ENCODE results near the gene MIER2. TPM values are rescaled to one million over a fixed set of nuclear protein-coding genes. Genes with fewer than 3 reads are reported as not detected.
"Not testable (repeated sequence)": the region's sequence is repeated elsewhere in the genome, so short reads cannot be mapped to it uniquely, and the experiment has no call there.

MIER2 gene
- total RNA-seq, 1 experiment from 2014 or later: 23.2 TPM

DNA sequence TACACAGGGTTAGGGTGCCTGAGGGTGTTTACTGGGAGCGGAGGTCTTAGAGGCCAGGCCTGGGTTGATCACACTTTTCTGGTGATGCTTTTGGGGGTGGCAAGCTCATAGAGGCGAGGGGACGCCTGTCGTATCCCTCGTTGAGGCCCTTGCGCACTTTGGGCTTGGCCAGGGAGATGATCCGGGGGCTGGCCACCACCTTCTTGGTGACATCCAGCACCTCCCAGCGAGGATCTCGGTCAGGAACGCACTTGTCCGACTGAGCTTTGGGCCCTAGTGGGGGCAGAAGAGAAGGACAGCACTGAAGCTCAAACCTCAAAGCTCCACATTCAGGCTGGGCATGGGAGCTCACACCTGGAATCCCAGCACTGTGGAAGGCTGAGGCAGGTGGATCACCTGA is 17.6 kb upstream of the MIER2 start:
- DNase-seq (ENCODE audit: low spot score): no peak

DNA sequence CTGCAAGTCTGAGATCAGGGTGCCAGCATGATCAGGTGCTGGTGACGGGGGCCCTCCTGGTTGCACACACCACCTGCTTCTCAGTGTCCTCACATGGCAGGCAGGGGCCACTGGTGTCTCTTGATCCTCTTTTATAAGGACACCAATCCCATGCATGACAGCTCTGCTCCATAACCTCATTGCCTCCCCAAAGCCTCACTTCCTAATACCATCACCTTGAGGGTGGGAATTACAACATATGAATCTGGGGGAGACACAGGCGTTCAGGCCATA is 15.0 kb upstream of the MIER2 start:
- DNase-seq (ENCODE audit: low spot score): no peak

DNA sequence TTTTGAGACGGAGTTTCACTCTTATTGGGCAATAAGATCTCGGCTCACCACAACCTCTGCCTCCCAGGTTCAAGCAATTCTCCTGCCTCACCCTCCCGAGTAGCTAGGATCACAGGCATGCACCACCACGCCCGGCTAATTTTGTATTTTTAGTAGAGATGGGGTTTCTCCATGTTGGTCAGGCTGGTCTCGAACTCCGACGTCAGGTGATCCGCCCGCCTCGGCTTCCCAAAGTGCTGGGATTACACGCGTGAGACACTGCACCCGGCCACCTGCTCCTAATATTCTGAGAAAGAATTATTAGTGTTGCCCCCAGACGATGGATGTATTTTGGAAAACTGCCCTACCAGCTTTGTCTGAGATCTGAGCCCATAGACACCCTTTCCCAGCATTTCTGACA is 10.9 kb upstream of the MIER2 start:
- not testable (repeated sequence) for DNase-seq (ENCODE audit: low spot score)

DNA sequence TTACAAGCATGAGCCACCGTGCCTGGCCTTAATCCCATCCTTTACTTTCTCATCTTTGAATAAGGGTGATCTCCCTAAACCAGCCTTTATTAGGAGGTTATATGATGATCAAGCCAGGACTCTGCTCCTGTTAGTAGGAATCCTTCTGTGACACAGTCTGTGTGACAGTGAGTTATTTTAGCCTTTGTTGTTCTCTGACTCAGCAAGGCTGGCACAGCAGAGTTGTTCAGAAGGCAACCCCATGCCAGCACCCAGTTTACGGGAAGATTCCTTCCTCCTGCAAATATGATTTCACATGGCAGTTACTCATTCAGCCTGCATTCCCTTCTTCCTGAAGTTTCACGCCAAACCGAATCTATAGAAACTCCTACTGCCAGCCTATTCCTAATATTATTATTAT is 10.5 kb upstream of the MIER2 start:
- DNase-seq (ENCODE audit: low spot score): peak; percentile 93

DNA sequence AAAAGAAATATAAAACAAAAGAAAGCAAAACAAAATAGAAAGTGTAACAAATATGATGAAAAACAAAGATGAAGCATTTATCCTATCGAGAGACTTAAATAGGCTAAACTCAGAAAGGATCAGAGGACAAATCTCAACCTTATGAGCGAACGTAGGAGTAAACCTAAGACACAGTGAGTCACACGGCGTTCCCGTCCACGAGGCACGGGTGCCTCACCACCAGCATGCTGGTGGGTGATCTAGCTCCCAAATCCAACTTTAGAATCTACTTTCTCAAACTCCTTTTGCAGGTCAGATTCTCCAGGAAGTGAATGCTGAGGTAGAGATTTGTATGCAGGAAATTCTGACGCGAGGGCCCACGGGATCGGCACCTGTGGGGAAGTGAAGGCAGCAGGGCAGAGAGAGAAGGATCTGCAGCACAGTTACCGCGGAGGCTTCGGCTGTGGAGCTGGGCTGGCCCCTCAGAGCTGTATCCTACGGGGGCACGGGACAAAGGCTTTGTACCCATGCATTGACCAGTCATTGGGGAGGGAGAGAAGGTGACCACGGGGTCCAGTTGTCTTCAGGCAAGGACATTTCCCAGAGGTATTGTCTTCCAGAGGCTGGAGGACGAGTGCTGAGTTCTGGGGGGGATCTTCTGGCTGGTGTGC is 7.5 kb upstream of the MIER2 start:
- DNase-seq (ENCODE audit: low spot score): no peak

DNA sequence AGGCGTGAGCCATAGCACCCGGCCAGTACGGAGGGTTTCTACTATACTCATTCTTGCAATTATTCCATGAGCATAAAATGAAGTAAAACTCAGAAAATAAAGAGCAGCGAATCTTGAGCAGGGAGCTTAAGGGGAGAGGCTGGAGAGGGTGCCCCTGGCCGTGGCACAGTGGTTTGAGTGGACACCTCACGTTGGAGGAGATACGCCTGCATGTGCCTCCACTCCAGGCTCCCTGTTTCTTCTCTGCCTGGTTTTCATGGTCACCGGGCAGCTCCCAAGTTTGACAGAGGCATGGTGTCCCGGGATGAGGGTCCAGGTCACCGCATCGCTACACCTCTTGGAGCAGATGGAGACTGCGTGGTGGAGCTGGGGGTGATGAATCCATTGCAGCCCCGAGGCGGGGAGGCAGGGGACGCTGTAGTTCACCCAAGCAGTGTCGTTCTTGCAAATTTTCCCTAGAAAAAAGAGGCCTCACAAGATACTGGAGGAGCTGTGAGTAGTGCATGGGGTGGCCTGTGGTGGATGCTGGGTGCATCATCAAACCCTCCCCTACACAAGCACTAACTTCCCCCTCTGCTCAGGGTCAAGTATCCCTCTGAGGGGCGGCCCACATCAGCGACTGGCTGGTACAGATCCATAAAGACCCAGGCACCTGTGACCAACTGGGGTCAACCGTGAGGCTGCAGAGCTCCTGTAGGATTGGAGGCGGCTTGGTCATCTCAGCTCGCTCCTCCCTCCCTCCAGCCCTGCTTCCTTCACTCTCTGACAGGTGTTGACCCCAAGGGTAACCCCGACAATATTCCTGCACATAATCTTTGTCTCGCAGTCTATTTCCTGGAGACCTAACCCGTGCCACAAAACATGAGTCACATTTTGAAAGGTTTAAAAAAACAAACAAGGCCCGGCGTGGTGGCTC is 3.6 kb upstream of the MIER2 start:
- DNase-seq (ENCODE audit: low spot score): peak; percentile 65

DNA sequence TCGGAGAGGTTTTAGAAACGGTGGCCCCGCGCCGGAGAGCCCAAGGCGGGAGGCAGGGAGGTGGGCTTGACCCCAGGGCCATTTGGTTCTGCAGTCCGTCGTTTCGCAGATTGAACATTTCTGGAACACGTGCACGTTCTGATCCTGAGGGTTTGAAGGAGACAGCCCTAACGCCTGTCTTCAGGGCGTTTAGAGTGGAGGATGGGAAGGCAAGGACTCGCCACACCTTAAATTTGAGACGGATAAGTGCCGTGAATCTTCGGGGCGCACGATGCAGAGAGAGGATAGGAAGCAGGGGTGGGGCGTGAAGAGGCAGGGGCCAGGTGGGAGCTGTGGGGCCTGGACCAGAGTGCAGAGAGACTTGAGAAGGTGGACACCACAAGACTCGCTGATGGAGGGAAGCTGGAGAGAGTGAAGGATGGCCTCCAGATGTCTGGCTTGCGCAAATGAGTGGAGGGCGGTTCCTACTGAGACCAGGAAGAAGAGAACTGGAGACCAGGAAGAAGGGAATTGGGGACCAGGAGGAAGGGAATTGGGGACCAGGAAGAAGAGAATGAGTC is 804 bp upstream of the MIER2 start:
- no peak for DNase-seq (ENCODE audit: low spot score)

DNA sequence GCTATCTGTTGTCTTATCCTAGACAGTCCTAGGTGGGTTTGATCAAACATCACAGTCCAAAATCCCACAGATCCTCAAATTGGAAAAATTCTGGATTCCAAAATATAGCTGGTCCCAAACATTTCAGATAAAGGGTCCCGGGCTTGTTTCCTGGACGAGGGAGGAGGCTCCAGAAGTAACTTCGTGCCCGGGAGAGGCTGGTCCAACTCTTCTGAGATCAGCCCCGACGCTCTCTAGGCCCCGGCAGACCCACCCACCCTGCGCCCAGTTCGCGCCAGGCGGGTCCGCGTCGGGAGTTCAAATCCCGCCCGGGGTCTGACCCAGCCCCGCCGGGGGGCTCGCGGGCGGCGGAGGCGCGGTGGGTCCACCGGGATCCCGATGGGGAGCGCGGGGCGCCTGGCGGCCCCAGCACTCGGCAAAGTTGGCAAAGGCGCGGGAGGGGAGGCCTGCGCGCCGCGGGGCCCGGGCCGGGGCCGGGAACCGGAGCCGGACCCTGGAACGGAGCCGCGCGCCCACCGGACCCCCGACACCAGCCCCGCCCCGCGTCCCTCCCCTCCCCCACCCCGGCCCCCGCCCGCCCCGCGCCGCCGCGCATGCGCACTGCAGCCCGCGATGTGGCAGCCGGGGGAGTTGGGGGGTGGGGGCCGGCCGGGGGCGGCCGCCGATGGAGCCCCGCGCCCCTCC is 513 bp downstream of the MIER2 start:
- peak; percentile 23 for DNase-seq (ENCODE audit: low spot score)

DNA sequence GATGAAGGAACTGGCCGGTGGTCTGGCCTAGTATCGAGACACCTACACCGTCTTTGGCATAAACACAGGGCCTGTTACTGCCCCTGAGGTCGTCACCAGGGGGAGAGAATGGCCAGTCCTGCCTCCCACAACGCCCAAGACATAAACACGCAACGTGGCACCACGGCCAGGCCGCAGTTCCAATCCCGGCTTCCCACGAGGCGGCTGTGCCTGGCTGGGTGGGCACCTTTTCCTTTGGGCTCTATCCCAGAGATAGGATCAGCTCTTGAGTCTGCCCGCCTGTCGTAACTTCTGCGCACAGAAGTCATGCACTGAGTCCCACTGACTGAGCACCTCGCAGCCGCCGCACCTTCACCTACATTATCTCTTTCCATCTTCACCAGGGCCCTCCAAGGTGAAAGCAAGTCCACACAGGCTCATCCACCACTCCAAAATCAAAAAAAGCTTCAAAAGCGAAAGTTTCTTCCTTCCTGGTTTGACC is 1.1 kb downstream of the MIER2 start:
- DNase-seq (ENCODE audit: low spot score): no peak

DNA sequence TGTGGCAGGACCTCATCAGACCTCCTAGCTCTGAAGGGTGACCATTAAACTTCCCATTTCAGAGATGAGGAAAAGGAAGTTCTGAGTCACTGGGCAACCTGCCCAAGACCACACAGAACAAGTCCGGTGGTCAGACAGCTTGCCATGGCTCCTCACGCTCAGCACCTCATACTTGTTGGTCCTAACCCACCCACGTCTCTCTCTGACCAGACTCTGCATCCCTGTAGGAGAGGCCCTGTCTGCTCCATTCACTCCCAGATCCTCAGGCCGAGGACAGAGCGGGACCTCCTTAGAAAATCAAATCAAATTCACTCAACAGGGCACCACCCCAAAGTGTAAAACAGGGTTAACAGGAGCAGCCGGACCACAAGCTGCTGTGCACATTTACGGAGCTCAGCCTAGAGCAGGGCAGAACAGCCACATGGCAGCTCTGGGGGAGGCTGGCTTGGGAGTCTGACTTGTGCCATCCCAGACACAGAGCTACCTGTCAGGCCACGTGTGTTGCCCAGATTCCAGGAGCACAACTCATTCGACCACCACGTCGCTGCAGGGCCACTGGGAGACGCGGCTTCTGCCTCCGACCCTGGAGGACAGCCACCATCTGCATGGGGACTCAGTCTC is 1.7 kb downstream of the MIER2 start:
- peak; percentile 80 for DNase-seq (ENCODE audit: low spot score)

DNA sequence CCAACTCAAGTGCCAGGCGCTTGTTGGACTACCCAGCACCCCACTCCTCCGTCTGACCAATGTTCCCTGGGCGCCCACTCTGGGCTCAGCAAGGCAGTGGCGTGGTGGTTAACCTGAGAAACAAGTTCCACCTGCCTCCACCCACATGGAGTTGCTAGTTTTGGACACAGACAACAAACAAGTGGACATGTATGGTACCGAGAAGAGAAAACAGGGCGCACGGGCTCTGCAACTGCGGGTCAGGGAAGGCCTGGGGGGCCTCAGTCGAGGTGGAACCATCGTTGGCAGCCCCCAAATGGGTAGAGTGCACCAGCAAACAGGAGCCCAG is 2.5 kb downstream of the MIER2 start:
- DNase-seq (ENCODE audit: low spot score): no peak

DNA sequence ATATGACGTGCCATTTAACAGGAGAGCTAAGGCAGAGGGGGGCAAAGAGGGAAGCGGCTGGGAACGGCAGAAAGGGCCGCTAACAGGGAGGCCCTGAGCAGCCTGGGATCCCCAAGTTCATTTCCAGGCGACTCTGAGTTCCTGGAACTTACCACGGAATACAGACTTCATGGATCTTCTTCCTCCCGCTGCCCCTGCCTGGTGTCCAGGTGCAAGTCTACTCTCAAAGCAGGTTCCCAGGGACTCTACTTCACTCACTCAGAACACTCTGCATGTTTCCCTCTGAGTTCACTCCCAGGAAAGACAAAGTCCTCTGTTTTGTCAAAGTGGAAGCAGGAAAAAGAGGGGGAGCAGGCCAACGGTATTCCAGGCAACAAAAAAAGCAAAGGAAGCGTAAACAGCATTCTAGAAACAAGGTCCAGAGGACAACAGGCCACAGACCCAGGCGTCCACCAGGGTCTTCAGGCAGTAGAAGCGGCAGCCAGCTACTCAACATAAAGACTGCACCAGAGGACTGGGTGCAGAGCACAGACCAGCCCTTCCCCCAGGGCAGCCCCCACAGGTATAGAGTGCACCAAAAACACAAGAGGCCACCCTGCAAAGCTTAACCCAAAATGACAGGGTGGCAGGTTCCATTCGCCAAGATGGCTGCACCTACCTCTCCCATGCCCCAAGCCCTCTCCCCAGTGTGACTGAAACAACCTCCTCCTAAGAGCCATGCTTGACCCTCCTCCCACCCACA is 3.0 kb downstream of the MIER2 start:
- DNase-seq (ENCODE audit: low spot score): no peak

DNA sequence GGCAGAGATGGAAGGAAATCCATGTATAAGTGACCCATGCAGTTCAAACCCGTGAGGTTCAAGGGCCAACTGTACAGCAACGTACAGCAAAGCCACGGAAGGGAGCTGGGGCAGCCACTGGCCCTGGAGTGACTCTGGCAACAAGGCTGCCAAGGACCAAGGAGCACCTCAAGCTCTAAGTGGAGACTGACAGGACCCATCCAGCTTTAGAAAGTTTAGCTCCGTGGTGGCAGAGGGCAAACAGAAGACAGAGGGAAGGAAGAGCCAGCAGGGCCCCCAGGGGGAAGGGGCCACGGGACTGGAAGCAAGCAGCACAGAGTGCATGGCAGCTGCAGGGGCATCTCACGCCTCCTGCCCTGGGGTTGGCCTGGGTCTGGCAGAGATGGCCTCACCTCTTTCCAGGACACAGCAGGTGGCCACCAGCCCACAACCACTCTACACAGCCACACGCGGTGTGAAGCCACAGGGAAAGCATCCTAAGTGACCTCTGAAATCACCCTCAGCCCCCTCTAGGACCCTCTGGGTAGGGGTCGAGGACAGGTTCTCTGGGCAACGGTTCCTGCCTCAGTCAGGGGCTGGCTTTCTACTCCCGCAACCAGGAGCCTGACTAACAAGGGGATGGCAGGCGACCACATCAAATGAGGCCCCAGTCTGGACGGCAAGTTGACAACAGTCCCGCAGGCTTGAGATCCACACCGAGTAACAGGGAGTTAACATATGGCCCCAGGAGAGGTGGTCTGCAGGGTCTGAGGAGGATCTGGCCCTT is 3.8 kb downstream of the MIER2 start:
- DNase-seq (ENCODE audit: low spot score): no peak

DNA sequence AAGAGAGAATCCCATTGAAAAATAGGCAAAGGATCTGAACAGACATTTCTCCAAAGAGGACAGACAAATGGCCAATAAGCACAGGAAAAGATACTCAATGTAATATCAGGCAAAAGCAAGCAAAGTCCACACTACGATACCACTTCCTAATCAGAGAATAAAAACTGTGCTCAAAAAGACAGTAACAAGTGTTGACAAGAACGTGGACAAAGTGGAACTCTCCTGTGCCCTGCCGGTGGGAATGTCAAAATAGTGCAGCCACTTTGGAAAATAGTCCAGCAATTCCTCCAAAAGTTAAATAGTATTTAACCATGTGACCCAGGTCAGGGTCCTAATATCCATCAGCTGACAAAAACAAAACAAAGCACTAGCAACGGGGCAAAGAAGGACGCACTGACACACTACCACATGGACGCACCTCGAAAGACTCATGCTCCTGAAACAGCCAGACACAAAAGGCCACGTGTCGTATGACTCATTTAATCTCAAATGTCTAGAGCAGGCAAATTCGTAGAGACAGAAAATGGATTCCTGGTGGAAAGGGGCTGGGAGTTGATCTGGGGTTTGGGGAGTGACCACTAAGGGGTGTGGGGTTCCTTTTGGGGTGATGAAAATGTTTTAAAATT is 5.2 kb downstream of the MIER2 start:
- DNase-seq (ENCODE audit: low spot score): peak; percentile 31

DNA sequence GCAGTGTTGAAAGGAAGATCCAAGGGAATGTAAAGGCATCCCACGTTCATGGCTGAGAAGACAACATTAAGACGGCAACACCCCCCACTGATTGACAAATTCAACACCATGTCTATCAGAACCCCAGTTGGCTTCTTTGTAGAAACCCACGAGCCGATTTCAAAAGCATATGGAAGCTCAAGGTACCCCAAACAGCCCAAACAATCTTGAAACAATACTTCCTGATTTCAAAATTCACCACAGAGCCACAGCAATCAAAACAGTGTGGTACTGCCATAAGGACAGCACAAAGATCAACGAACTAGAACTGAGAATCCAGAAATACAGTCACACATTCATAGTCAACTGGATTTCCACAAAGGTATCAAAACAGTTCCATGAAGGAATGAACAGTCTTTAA is 6.2 kb downstream of the MIER2 start:
- DNase-seq (ENCODE audit: low spot score): no peak

DNA sequence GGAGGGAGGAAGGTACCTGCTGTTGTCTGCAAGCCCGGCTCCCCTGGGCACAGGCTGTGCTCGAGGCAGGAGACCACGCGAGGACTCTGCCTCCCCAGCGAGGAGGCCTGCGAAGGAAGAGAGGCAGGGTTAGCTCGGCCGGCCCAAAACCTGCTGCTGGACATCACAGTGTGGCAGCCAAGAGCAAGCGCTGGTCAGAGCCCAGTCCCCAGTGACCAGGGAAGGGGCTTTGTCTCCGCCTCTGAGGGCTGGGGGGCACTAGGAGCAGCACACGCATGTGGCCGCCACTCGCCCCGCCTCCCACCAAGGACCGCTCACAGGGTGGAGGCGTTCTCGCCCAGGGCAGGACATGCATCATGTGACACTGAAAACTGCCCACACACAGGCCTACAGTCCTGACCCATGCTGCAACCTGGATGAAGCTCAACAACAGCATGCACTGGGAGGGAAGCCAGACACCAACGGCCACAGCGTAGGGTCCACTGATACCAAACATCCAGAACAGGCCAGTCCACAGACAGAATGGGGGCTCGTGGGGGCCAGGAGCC is 8.5 kb downstream of the MIER2 start:
- no peak for DNase-seq (ENCODE audit: low spot score)

DNA sequence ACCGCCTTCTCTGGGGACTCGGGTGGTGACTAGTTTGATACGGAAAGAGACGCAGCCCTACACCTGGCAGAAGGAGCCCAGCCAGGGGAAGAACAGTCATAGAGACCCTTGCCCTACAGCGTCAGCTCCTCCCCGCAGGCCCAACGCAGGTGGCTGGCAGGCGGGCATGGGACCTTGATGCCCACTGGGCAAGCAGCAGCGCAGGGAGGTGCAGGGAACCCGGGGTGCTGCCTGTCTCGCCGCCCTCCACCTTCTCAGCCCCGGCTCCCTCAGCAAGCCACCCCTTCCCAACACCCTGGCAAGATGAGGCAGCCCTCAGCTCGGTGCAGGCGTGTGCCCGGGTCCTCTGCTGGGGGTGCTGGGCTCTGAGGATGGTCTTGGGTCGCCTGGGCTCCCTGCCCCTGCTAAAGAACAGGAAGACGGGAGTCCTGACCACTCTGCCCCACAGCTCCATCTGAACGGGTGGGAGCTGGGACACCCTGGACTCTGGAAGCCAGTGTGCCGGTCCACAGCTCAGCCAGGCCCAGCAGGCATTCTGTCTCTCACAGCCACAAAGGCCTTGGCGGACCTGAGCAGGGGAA is 9.0 kb downstream of the MIER2 start:
- DNase-seq (ENCODE audit: low spot score): no peak

DNA sequence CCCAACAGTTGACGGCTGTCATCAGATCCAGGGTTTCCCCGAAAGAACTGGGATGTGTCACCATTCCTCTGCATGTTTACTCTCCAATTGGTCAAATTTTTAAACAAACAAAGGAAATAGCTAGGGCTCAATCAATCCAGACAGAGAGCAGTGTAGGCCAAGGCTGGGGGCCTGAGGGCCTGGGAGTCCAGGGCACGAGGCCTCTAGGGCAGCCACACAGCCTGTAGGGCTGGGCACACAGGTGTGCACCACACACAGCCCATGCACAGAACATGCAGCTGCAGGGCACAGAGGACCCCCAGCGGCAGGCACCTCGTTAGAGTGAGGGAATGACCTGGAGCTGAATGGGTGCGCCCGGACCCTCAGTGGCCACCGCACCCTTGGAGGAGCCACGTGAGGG is 9.5 kb downstream of the MIER2 start:
- DNase-seq (ENCODE audit: low spot score): no peak

DNA sequence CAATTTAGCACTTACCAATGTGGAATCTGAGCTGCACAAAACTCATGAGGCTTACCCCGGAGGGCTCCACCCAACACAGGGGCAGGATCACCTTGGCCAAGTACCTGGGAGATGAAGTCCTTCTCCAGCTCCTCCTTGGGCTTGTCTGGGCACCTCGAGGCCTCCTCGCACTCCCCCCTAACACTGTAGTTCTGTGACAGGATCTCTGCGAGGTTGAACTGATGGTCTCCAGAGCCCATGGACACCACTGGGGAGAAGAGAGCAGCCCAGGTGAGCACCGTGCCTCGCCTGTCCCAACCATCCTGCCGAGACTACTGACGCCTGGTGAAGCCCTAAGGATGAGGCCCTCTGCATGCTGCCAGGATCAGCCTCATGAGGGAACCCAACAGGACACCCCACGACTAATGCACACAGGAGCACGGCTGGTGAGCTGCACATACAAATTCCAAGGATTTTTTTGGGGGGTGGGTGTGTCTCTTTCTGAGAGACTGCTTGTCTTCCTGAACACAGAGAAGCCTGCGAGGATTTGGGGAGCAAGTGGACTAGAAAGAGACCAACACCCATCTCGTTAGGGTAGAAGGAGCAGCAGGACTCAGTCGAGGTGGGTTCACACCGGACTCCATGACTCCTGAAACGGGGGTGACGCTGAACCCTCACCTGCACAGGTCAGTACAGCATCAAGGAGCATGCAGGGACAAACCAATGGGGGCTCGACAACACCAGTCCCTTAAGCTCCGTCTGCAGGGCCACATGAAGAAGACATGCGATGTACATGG is 10.1 kb downstream of the MIER2 start:
- DNase-seq (ENCODE audit: low spot score): peak; percentile 10
